Sigmoid colon (tissue), 7 donors: ENCODE measurements around the gene PRKCA. TPM values are rescaled to one million over a fixed set of nuclear protein-coding genes. Genes with fewer than 3 reads are reported as not detected.

Source experiments
- DNase-seq: peaks from one replicate; pipeline ENCODE4 v3.0.0-alpha.2; 2019
- H3K27ac ChIP-seq, 4 donors: fragments of 200-600 bp; sonication (generic); one replicate each; pipeline ENCODE4 v1.5.1; 2016 to 2019; ENCODE audit warnings: mild to moderate bottlenecking in 1 of 4
- H3K27me3 ChIP-seq, 3 donors: fragments of 200-600 bp; sonication (generic); one replicate each; pipeline ENCODE4 v1.5.1; 2019; ENCODE audit warnings: mild to moderate bottlenecking in 1 of 3
- H3K36me3 ChIP-seq, 4 donors: fragments of 200-600 bp; sonication (generic); one replicate each; pipeline ENCODE4 v1.5.1; 2016 to 2019
- H3K4me1 ChIP-seq, 4 donors: fragments of 200-600 bp; sonication (generic); one replicate each; pipeline ENCODE4 v1.5.1; 2017 to 2019
- H3K4me3 ChIP-seq, 4 donors: fragments of 200-600 bp; sonication (generic); one replicate each; pipeline ENCODE4 v1.5.1; 2017 to 2019; ENCODE audit warnings: mild to moderate bottlenecking in 2 of 4, moderate library complexity in 1 of 4
- H3K9me3 ChIP-seq, 4 donors: fragments of 200-600 bp in 3 of 4; sonication (generic) in 3 of 4; one replicate each; pipeline versions ENCODE4 v1.5.1 to v1.6.1; 2013 to 2019
- EP300 ChIP-seq, 4 donors: sonication (generic); formaldehyde crosslinking; IDR thresholded peaks; one replicate each; pipeline ENCODE4 v1.6.1; 2017; ENCODE audit warnings: antibody characterized with exemption in 4 of 4
- POLR2A ChIP-seq, 2 donors: fragments of 450-650 bp; IDR thresholded peaks; one replicate each; pipeline ENCODE4 v1.6.1; 2016; ENCODE audit warnings: antibody characterized with exemption in 2 of 2, mild to moderate bottlenecking in 2 of 2, moderate library complexity in 2 of 2
- POLR2AphosphoS5 ChIP-seq, 4 donors: sonication (generic); formaldehyde crosslinking; IDR thresholded peaks; one replicate each; pipeline ENCODE4 v1.6.1; 2017; ENCODE audit warnings: antibody characterized with exemption in 4 of 4
- WGBS, 2 donors: extraction: QIAGEN DNeasy Blood & Tissue Kit; methylation state at CpG; one replicate each; pipeline ENCODE4 v1.1.7; 2013; 5-methylcytosine and 5-hydroxymethylcytosine counted together
- intact Hi-C: fragments of 100-400 bp; cut with DNase I; formaldehyde crosslinking; loops from one replicate; pipeline ENCODE4 v1.15.1; 2023
- polyA plus RNA-seq, 3 donors: library from polyadenylated mRNA; stranded (reverse); fragments of 200-250 nt; gene quantifications; one replicate each; pipeline ENCODE4 v1.2.3, GENCODE V29; 2013
- total RNA-seq, 4 donors: library from RNA; depleted of rRNA; stranded (reverse); fragments of >200 nt; gene quantifications; one replicate each; pipeline ENCODE4 v1.1.0, GENCODE V29; 2016
- TF ChIP-seq, protein P1 (sequence below), 4 experiments: fragments of 450-650 bp in 3 of 4; fragments of 200-600 bp in 1 of 4; IDR thresholded peaks; one replicate each; pipeline ENCODE4 v1.5.1; 2016 to 2019; ENCODE audit warnings: antibody characterized with exemption in 4 of 4, mild to moderate bottlenecking in 3 of 4, moderate library complexity in 2 of 4
- donor health status: healthy with polysubstance abuse.
- donor health status: Bipolar disorder and iron deficiency.
- donor health status: healthy.

PRKCA gene
- total and polyA plus RNA-seq, 7 donors: 6.6 to 58.4 (median 42.6) TPM

DNA sequence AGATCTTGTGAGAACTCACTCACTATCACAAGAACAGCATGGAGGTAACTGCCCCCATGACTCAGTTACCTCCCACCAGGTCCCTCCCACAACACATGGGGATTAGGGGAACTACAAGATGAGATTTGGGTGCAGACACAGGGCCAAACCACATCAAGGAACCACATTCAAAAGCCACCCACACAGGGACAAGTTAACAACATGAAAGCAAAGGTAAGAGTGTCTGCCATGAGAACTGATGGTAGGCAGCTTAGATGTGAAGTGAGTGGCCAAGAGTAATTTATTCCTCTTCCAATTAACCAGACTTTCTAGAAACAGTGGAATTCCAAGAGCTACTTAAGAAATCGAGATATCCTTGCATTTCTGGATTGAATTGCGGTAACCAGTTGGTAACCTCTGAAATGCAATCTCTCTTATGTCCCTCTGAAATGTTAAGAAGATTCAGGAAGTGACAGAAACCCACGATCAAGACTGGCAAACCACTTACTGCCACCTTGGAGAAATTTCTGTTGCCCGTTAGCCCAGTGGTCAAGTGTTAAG, 365.1 kb downstream of the PRKCA start:
- H3K9me3 ChIP-seq: no peaks in the 10 kb centered on the region
- WGBS, 2 donors: 79 to 91% methylated on average over 4 of the region's 4 CpGs
- H3K4me1 ChIP-seq: peaks cover 0 to 47% (median 28%) of the 10 kb centered on the region in 4 donors
- TF ChIP-seq POLR2AphosphoS5 (IDR thresholded peaks at IDR 0.05): no peak
- TF ChIP-seq EP300 (IDR thresholded peaks at IDR 0.05): no peak
- TF ChIP-seq, protein P1, sequence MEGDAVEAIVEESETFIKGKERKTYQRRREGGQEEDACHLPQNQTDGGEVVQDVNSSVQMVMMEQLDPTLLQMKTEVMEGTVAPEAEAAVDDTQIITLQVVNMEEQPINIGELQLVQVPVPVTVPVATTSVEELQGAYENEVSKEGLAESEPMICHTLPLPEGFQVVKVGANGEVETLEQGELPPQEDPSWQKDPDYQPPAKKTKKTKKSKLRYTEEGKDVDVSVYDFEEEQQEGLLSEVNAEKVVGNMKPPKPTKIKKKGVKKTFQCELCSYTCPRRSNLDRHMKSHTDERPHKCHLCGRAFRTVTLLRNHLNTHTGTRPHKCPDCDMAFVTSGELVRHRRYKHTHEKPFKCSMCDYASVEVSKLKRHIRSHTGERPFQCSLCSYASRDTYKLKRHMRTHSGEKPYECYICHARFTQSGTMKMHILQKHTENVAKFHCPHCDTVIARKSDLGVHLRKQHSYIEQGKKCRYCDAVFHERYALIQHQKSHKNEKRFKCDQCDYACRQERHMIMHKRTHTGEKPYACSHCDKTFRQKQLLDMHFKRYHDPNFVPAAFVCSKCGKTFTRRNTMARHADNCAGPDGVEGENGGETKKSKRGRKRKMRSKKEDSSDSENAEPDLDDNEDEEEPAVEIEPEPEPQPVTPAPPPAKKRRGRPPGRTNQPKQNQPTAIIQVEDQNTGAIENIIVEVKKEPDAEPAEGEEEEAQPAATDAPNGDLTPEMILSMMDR (IDR thresholded peaks at IDR 0.05): no peak
- TF ChIP-seq POLR2A (IDR thresholded peaks at IDR 0.05): no peak
- no peak overlapping the region for H3K27ac ChIP-seq
- no peaks in the 10 kb centered on the region for H3K27me3 ChIP-seq
- H3K36me3 ChIP-seq: no peaks in the 10 kb centered on the region
- no peak for DNase-seq
- H3K4me3 ChIP-seq: no peak overlapping the region
- intact Hi-C loops: no loop called here

DNA sequence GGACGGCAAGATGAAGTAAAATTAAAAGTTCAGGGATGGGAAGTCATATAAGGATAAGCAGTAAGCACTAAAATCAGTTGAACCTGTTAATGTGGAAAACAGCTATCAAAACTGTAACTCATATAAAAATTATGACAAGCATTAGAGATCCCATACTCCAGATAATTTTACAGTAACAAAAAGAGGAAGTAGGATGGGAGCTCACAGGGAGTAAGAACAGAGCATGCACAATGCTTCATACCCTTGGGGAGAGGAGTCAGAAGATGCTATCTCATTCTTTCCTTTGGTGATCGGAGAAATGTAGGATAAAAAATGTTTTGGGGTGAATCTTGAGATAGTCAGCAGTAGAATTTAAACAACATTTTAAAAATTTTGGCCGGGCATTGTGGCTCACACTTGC, 367.8 kb downstream of the PRKCA start:
- Histone ChIP-seq H3K4me1 (peaks cover 0 to 45% (median 31%) of the 10 kb centered on the region in 4 donors), H3K27ac (no peak overlapping the region), H3K4me3 (no peak overlapping the region), H3K9me3 (no peaks in the 10 kb centered on the region), H3K36me3 (no peaks in the 10 kb centered on the region), H3K27me3 (no peaks in the 10 kb centered on the region)
- no peak for DNase-seq
- TF ChIP-seq, protein P1 (IDR thresholded peaks at IDR 0.05): no peak
- TF ChIP-seq POLR2A (IDR thresholded peaks at IDR 0.05): no peak
- TF ChIP-seq EP300 (IDR thresholded peaks at IDR 0.05): no peak
- no peak for TF ChIP-seq POLR2AphosphoS5 (IDR thresholded peaks at IDR 0.05)
- 91 to 95% methylated on average over 3 of the region's 3 CpGs for WGBS, 2 donors
- intact Hi-C loops: loop anchor here (5.0 to 10.0 kb wide), 3 partner anchors 43 to 368 kb away; partner anchors contain the start of gene PRKCA

DNA sequence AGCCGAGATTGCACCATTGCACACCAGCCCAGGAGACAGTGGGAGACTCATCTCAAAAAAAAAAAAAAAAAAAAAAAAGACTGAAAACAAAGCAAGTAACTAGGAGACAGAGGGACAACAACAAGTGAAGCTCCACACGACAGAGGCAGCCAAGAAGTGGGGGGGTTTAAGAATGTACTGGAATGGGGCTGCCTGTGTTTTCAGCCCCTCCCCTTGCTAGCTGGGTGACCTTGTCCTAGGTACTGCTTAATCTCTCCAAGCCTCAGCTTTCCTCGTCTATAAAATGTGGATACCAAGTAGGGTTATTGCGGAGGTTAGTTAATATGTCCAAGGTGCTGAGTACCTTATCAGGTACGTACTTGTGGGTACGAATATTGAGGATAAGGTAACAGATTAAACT, 368.7 kb downstream of the PRKCA start:
- WGBS, 2 donors: 63 to 78% methylated on average over 6 of the region's 6 CpGs
- intact Hi-C loops: loop anchor here (5.0 to 10.0 kb wide), 3 partner anchors 44 to 369 kb away; partner anchors contain the start of gene PRKCA
- DNase-seq: no peak

DNA sequence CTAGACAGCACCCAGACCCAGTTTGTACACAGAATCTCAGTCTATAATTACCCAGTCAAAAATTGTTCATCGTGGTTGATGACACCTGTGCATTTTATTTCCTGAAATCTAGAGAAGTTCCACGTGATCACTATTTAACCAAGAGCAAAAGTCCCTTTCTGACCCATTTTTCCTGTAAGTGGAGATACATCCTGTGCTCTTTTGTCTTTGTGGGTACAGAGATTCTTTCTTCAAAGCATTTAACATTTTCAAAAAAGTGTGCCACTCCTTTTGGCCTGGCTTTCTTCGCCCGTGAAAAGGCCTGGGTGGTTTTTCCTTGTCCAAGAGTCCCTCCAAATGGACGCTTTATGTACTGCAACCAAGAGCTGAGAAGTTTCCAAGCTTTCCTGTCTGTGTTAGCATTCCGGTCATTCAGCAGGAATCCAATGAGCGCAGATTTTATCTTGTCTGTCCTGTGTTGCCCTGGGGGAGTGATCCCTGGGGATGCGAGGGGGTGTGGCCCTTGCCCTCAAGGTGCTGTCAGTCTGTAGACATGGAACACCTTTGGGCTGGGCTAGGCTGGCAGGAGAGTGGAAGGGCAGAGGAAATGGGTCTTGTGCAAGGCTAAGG, 371.4 kb downstream of the PRKCA start:
- no peaks in the 10 kb centered on the region for H3K27me3 ChIP-seq
- H3K4me3 ChIP-seq: no peak overlapping the region
- H3K27ac ChIP-seq: peak overlapping the region; percentile 10 to 66 (median 55)
- intact Hi-C loops: loop anchor here (5.0 to 10.0 kb wide), 3 partner anchors 46 to 371 kb away; partner anchors contain the start of gene PRKCA
- peaks cover 0 to 33% (median 31%) of the 10 kb centered on the region in 4 donors for H3K4me1 ChIP-seq
- 9 to 28% methylated on average over 8 of the region's 8 CpGs for WGBS, 2 donors
- TF ChIP-seq, protein P1 (IDR thresholded peaks at IDR 0.05): peak; percentile 62 to 84 (median 74)
- TF ChIP-seq POLR2AphosphoS5 (IDR thresholded peaks at IDR 0.05) (peak in 3 of 4 donors; percentile 20 to 29 (median 24)), EP300 (IDR thresholded peaks at IDR 0.05) (no peak)
- H3K9me3 ChIP-seq: no peaks in the 10 kb centered on the region
- H3K36me3 ChIP-seq: no peaks in the 10 kb centered on the region
- peak; percentile 66 for DNase-seq

More for the DNA sequence above, 368.7 kb downstream of the PRKCA start:
- Histone ChIP-seq H3K27me3 (no peaks in the 10 kb centered on the region), H3K36me3 (no peaks in the 10 kb centered on the region), H3K27ac (peak overlapping the region in 3 of 4 donors; percentile 31 to 66 (median 65)), H3K4me3 (no peak overlapping the region), H3K9me3 (no peaks in the 10 kb centered on the region), H3K4me1 (peaks cover 0 to 37% (median 31%) of the 10 kb centered on the region in 4 donors)
- TF ChIP-seq POLR2AphosphoS5 (IDR thresholded peaks at IDR 0.05): peak in 1 of 4 donors; percentile 5
- TF ChIP-seq POLR2A (IDR thresholded peaks at IDR 0.05): no peak

DNA sequence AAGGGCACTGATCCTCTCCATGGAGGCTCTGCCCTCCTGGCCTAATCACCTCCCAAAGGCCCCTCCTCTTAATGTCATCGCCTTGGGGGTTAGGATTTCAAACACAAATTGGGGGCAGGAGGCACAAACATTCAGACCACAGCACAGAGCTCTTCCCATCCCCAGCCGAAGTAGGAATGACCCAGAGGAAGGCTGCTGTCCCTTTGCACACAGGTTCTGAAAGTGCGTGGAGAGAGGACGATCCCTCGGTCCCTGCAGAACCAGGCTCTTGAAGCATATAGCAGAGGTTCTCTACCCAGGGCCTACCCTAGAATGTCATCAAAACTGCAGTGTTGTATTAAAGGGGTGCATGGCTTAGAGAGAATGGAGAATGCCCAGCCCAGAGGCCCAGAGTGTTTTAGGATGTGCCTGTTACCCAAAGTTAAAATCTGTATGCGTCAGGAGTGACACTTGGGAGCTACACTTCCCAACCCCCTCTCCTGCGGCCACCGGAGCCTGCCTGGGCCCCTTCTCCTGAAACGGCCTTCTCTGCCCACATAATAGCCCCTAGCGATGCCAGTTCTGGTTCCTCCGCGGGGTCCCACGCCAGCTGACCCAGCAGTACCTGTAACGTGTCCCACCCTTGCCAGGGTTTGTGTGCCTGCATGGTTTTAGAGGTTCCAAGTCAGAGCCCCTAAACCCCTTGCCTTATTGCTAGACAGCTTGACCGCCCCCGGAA, 373.0 kb downstream of the PRKCA start:
- DNase-seq: no peak
- H3K9me3 ChIP-seq: no peaks in the 10 kb centered on the region
- intact Hi-C loops: loop anchor here (10.0 kb wide), 1 partner anchor 111 kb away; no protein-coding TSS in a partner anchor
- H3K4me1 ChIP-seq: peaks cover 0 to 32% (median 29%) of the 10 kb centered on the region in 4 donors
- 93 to 94% methylated on average over 16 of the region's 16 CpGs for WGBS, 2 donors
- no peaks in the 10 kb centered on the region for H3K36me3 ChIP-seq
- H3K4me3 ChIP-seq: no peak overlapping the region
- no peaks in the 10 kb centered on the region for H3K27me3 ChIP-seq
- TF ChIP-seq POLR2AphosphoS5 (IDR thresholded peaks at IDR 0.05): no peak
- TF ChIP-seq, protein P1 (IDR thresholded peaks at IDR 0.05): no peak
- TF ChIP-seq EP300 (IDR thresholded peaks at IDR 0.05): no peak
- no peak for TF ChIP-seq POLR2A (IDR thresholded peaks at IDR 0.05)
- peak overlapping the region in 1 of 4 donors; percentile 17 for H3K27ac ChIP-seq
